GM21786 (cell line): ENCODE results near the gene NME9.
"Not testable (repeated sequence)": the region's sequence is repeated elsewhere in the genome, so short reads cannot be mapped to it uniquely, and the experiment has no call there.

Experiments used
- ATAC-seq: cut with Tn5 transposase; IDR thresholded peaks from one replicate; pipeline ENCODE4 v1.9.1; 2021; ENCODE audit not compliant: unreplicated experiment

The NME9 gene, protein sequence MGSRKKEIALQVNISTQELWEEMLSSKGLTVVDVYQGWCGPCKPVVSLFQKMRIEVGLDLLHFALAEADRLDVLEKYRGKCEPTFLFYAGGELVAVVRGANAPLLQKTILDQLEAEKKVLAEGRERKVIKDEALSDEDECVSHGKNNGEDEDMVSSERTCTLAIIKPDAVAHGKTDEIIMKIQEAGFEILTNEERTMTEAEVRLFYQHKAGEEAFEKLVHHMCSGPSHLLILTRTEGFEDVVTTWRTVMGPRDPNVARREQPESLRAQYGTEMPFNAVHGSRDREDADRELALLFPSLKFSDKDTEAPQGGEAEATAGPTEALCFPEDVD

DNA sequence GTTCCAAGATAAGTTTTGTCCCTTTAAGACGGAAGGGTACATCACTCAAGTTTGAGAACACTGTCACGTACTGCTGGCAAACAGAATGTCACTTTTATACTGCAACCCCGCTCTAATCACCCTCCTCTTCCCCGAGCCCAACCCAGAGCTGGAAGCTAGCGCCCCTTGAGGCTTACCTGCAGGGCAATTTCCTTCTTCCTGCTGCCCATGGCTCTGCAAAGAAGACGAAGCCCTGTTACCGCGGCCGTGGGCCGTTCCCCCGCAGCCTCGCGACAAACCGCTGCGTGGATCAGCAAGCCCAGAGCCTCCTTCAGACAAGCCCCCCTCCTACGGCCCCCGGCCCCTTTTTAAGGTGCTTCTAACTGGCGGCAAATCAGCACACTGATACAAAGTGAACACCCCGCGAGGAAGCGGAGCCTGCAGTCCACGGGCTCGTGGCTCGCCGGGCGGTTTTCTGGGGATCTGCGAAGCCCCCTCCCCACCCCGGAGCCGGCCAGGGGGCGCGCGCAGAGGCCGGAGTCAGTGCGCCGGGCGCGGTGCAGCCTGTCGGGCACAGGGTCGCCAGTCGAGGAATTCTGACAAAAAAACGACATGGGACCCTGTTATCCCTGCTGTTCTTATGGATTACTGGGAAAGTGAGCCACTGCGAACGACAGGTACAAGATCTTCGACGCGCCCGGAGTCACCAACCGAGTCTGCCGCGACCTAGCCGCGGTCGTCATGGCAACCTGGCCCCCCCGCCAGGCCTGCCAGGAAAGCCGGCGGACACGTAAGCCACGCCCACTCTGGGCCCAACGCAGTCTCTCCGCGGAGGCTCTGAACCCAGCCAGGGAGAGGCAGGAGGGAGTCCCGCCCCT lies at the start of gene NME9:
NME9 (minus strand) TSS at position 725 of the 857 bp plus-strand sequence; CDS start at position 209, 516 bp downstream.
- peak; percentile 71 for ATAC-seq

DNA sequence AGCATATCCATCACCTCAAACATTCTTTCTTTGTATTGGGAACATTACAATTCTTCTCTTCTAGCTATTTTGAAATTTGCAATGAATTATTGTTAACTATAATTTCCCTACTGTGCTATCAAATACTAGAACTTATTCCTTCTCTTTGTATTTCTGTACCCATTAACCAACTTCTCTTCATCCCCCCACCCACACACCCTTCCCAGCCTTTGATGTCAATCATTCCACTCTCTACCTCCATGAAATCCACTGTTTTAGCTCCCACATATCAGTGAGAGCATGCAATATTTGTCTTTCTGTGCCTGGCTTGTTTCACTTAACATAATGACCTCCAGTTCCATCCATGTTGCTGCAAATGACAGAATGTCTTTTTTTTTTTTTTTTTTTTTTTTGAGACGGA lies 49.3 kb upstream of the NME9 start:
- ATAC-seq = no peak

DNA sequence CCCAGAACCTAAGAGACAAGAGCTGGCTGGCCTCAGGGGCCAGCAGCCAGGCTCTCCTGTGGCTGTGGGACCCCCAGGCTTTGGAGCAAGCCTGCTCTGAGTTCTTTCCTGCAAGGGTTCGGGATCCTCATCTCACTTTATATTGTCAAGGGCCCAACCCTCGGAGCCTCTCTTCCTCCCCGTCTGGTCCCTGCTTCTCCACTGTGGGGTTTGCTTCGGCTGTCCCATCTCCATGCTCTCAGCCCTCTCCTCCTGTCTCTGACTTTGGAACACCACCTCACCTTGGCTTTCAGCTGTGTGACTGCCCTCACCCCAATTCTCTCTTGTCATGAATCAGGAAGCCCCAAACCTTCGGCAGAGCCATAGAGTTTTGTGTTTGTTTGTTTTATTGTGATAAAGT lies 48.7 kb upstream of the NME9 start:
- no peak for ATAC-seq

DNA sequence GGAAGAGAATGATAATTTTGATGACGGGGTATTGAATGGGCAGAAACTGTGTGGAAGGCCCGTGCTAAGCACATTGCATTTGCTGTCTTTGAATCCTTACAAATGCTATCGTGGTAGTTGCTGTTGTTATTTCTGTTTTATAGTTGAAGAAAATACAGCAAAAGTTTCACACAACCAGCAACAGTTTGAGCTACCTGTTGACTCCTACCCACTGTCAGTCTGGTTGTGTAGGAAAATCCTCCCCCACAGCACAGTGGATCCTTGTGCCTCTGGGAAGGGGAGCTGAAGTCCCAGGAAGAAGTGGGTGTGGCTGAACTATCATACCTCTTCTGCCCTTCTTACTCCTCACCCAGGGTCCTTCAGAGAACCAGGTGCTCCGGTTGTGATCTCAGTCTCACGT lies 48.2 kb upstream of the NME9 start:
- no peak for ATAC-seq

DNA sequence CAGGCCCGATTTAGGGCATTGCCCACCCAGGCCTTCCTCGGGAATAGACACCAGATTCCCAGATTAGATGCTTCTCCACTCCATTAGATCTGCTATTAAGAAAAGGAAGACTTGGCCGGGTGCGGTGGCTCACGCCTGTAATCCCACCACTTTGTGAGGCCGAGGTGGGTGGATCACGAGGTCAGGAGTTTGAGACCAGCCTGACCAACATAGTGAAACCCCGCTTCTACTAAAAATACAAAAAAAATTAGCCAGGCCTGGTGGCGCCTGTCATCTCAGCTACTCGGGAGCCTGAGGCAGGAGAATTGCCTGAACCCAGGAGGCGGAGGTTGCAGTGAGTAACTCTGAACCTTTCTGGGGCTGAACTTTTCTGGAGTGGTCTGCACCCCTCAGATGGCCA lies 47.6 kb upstream of the NME9 start:
- not testable (repeated sequence) for ATAC-seq

DNA sequence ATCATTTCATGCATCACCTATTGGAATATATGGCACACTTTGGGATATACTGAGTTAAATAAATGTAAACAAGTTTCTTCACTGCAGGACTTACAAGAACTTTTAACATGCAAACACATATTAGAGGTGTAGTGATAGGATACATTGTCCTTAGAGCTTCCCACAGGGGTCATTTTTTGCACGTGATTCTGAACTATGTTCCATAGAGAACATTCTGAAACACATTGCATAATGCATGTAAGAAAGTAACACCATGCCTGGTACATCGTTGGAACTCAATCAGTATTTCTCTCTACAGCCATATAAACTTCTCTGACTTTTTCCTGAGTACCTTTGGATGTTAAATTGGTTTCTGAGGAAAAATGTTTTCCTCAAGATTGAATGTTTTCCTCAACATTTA lies 47.0 kb upstream of the NME9 start:
- no peak for ATAC-seq

DNA sequence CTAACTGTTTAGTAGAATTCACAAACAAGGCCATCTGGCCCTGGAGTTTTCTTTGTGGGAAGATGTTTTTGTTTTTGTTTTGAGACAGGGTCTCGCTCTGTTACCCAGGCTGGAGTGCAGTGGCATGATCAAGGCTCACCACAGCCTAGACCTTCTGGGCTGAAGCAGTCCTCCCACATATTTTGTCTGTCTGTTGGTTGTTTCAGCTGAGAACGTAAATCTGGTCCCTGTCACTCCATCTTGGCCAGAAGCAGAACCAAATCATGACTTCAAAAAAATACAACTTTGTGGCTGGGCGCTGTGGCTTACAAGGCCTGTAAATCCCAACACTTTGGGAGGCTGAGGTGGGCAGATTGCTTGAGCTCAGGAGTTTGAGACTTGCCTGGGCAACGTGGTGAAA lies 45.8 kb upstream of the NME9 start:
- no peak for ATAC-seq

DNA sequence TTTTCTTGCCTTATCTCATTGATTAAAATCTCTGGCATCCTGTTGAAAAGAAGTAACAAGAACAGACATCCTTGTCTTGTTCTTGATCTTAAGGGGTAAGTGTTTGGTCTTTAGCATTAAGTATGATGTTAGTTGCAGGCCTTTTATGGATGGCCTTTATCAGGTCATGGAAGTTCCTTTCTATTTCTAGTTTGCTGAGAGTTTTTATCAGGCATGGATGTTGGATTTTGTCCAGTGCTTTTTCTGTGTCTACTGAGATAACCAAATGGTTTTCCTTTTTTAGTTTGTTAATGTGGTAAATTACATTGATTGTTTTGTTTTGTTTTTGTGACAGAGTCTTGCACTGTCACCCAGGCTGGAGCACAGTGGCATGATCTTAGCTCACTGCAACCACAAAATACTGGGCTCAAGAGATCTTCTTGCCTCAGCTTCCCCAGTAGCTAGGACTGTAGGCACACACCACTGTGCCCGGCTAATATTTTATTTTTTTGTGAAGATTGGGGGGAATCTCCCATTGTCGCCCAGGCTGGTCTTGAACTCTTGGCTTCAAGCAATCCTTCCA lies 45.0 kb upstream of the NME9 start:
- no peak for ATAC-seq

DNA sequence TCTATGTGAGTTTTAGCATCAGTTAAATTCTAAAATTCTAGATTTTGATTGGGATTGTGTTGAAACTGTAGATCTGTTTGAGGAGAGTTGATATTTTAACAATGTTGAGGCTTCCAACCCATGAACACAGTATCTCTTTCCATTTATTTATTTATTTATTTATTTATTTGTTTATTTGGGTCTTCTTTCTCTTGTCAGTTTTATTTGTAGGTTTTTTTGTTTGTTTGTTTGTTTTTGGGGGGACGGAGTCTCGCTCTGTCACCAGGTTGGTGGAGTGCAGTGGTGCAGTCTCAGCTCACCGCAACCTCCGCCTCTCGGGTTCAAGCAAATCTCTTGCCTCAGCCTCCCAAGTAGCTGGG lies 44.1 kb upstream of the NME9 start:
- ATAC-seq = no peak

DNA sequence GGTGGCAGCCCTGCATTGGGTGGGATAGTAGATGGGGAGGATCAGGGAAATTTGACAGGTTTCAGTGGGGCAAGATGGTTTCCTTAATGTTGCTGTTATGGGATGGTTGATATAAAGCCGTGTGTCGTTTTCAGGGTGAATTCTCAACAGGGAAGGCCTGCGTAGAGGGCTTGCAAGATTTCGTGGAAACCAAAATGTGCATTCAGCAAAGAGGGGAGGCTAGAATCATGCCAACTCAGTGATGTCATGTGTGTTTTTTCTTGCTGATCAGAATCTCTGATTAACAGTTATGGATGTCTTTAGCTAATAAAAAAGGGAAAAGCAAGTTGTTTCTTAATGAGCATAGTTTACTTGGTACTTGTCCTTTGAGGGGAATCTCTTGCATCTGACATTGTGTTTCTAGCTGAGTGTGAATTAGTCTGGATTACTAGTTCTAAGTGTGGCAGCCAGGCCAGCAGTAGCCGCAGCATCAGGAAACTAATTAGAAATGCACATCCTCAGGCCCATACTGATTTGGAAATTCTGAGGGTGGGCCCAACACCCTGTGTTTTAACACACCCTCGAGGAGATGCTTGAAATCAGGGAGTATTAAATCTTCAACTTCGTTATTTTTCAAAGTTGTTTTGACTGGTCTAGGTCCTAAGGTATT lies 43.6 kb upstream of the NME9 start:
- no peak for ATAC-seq

DNA sequence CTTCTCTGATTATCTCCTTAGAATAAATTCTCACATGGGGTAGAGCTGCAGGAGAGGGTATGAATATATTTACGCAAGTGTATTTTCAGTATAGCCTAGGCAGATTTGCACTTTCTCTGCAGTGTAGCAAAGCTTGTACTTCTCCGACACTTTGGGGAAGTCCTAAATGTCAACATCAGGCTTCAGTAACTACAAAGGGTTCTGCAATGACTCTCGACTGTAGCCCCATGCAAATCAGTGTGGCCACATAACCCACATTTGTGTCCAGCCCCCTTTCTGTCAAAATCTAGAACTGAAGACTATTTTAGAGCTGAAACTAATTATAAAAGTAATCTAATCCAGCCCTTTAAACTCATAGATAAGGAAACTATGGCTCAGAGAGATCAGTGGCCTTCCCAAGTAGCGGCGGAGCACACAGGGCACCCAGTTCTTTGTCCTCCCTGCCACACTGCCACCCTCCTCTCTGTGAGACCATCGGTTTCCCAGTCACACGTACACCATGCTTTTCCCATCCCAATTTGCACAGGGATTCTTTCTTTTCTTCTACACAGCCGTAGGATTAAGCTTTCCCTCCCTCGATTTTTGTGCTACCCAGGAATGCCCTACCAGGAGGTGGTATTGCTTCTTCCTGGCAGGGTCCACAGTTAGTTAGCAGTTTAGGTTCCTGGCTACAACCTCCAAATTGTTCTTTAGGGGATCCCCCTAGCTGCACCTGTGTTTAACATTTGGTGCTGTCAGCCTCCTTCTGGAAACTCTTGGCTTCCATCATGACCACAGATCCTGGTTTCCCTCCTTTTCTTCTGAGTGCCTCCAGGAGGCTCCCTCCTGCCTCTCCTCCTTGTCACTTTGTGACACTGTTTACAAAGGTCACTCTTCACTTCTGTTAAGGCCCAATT lies 41.7 kb upstream of the NME9 start:
- ATAC-seq = peak; percentile 99

DNA sequence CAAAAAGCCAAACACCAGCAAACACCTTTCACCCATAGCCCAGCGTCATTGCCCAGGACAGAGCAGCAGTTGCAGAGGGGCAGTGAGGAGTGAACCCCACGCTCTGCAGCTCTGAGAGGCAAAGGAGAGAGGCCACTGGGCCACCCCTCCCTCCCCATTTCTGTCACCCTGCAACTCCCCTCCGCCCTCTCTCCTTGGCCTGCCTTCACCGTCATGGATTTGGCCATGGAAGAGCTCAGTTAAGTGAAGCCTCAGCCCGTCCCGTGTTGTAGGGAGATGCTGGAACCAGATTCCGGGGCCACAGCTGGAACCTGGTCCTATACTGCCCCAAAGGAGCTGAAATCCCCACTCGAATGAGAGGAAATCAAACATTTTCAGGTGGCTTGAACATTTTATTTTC lies 40.7 kb upstream of the NME9 start:
- ATAC-seq = no peak

DNA sequence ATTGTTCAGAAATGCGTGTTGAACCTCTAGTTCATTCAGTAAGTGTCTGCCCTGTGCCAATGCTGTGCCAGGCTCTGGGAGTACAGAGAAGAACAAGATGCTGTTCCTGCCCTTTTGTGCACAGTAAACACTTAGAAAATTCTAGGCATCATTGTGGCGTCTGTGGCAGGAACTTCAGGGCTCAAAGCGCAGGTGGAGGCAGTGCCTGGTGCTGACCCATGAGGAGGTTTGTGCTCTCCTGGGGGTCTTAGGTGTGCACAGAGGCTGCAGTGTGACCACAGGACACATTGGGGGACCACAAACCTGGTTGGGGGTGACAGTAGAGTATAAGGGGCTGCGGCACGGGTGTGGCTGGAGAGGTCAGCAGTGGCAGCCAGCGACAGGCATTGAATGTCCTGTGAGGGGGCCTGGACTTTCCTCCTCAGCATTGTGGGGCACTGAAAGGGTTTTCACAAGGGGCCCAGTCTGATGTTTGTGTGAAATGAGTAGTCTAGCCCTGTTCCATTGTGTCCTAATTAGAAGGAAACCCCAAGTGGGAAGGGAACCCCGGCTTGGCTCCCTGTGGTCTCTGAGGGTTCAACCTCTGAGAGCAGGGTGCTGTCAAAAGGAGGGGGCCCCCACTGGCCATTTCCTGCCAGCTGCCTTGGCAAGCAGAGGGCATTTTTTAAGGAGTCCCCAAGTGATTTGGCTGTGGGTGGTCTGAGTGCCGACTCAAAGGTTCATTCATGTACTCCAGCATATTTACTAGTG lies 39.7 kb upstream of the NME9 start:
- no peak for ATAC-seq

DNA sequence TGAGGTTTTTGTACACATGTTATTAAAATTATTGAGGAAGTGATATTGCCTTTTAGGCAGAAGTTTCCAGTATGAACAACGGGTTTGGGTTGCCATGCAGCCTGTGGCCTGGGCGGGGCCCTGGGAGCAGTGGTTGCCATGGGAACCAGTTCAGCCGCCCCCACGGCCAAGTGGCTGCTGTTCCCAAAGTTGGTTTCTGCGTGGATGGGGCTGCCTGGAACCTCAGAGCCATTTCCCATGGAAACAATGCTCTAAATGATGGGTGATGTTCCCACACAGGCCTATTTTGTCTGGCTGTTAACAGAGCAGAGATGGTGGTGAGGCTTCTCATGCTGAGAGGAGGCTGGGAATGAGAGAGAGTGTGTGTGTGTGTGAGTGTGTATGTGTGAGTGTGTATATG lies 38.3 kb upstream of the NME9 start:
- ATAC-seq = no peak

DNA sequence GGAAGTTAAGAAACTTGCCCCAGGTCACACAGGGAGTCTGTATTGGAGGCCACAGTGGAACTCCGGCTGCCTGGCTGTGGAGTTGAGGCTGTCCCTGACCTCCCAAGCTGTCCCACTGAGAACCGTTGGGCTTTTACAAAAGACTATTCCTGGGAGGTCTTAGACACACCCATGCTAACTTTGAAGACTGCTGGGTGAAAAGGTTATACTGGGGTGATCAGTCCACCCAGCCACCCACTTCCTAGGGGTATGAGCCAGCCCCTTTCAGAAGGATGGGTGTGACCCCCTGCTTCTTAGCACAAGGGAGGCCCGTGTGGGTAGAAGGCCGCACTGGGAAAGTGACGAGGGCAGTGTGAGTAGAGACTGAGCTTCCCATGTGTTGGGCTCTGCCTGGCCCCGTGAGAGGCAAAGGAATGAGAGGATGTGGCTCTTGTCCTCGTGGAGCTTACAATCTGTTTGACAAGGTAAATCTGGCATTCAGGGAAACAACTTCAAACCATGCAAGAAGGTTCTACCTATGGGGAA lies 37.7 kb upstream of the NME9 start:
- ATAC-seq = no peak

DNA sequence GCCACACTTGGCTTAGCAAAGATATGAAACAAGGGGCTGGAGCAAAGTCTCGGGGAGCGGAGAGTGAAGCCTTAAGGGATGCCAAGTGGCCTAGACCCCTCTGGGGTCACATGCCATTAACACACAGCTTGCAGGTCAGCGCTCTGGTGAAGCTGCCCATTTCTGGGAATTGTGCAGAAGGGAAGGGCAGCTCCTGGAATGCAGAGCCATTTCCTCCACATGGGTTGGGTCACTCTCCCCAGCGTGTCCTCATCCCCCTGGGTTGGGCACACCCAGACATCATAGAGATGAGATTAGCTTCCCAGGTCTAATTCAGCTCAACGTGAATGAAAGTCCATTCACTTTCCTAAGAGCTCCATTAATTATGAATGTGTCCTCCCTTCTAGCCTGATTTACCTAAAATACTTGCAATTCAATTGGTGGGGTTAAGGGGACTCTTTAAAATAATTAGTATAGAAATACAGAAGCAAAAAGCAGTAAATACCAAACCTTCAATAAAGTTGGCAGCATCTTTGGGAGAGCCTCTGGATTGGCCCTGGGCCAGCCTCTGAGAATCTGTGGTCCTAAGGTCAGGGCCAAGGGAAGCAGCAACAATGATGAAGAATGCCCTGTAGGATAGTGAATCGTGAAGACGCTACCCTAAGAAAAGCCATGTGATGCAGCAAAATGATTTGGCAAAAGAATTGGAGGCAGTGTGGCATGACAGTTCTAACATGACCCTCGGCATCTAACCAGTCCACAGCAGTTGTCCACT lies 36.5 kb upstream of the NME9 start:
- no peak for ATAC-seq

DNA sequence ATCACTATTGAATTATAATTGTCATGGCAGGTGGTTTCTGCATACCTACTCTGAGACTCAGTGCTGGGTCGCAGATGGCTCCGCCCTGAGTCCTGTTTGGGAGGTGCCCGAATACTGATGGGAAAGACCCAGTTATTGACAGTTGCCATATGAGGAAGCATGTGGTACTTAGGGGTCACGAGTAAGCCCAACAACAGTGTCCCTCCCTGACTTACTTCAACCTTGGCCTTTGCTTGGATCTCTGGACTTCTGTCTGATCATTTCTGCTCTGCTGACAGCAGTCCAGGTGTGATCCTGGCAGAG lies 35.6 kb upstream of the NME9 start:
- no peak for ATAC-seq

DNA sequence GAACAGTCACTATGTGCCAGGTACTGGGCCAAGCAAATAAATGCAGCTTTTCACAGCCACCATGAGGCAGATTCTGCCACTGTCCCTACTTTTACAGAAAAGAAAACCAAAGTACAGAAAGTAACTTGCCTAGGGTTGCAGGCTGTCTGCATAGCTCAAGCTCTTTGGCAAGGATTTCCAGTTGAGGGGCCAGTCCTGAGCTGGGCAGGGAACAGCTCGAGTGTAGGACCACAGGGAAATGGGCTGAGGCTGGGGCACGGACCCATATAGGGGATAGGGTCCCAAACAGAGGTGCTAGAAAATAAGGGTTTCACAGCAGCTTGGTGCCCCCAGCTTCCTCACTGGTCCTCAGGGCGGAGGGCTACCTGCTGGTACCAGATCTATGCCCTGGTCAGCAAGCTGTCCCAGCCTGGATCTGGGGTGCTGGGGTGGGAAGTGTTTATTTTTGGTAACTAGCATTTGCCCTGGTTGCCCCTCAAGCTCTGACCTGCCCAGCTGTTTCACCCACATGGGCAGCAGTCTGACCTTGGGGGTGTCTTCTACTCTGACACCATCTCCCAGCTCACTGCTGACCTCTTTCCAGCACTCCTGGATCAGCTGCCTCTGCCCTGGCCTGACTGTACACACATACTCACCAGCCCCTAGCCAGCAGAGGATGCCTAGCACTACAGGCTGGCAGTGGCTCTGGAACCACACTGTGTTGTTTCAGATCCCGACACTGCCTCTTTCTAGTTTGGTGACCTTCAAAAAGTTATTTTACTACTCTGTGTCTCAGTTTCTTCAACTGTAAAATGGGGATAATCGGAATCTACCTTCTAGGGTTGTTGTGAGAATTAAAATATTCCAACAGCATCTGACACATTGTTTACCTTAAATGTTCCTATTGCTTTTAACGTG lies 35.0 kb upstream of the NME9 start:
- no peak for ATAC-seq
